Measurements from ENCODE around the gene NDUFB2. TPM values are rescaled to one million over a fixed set of nuclear protein-coding genes. Genes with fewer than 3 reads are reported as not detected.

NDUFB2 gene
- total and polyA plus RNA-seq, 3 donors from 2014 or later: 180 to 292 (median 187) TPM

- intact Hi-C loops (cut with DNase I; ENCODE audit: low total_unique reads): no loop called here
- WGBS, 2 donors: 77 to 90% methylated on average over 1 of the region's 1 CpG
- H3K4me3 ChIP-seq: no peak overlapping the region
- H3K36me3 ChIP-seq (ENCODE audit: low read depth, missing control alignments): no peaks in the 10 kb centered on the region
- DNase-seq: no peak
- TF ChIP-seq CTCF (IDR thresholded peaks at IDR 0.05): no peak
- TF ChIP-seq POLR2A (IDR thresholded peaks at IDR 0.05): no peak
- H3K27ac ChIP-seq: no peak overlapping the region
- H3K27me3 ChIP-seq: no peaks in the 10 kb centered on the region
- no peaks in the 10 kb centered on the region for H3K9me3 ChIP-seq
- H3K4me1 ChIP-seq: no peaks in the 10 kb centered on the region
Measured at GRCh38 chr7:140722254-140722653, 25.7 kb downstream of the NDUFB2 start.

- H3K27me3 ChIP-seq: no peaks in the 10 kb centered on the region
- TF ChIP-seq CTCF (IDR thresholded peaks at IDR 0.05): no peak
- no peaks in the 10 kb centered on the region for H3K9me3 ChIP-seq
- no peaks in the 10 kb centered on the region for H3K4me1 ChIP-seq
- DNase-seq: no peak
- intact Hi-C loops (cut with DNase I; ENCODE audit: low total_unique reads): no loop called here
- H3K36me3 ChIP-seq (ENCODE audit: low read depth, missing control alignments): no peaks in the 10 kb centered on the region
- WGBS, 2 donors: 88 to 94% methylated on average over 6 of the region's 6 CpGs
- H3K27ac ChIP-seq: no peak overlapping the region
- H3K4me3 ChIP-seq: no peak overlapping the region
Measured at GRCh38 chr7:140723006-140723405, 26.5 kb downstream of the NDUFB2 start.

GRCh38 chr7:140723574-140723973, 27.1 kb downstream of the NDUFB2 start:
- intact Hi-C loops (cut with DNase I; ENCODE audit: low total_unique reads): no loop called here
- no peak overlapping the region for H3K4me3 ChIP-seq
- no peak overlapping the region for H3K27ac ChIP-seq
- WGBS, 2 donors: 84 to 86% methylated on average over 3 of the region's 3 CpGs
- DNase-seq: no peak
- no peaks in the 10 kb centered on the region for H3K27me3 ChIP-seq
- H3K36me3 ChIP-seq (ENCODE audit: low read depth, missing control alignments): no peaks in the 10 kb centered on the region
- TF ChIP-seq CTCF (IDR thresholded peaks at IDR 0.05) (no peak), POLR2A (IDR thresholded peaks at IDR 0.05) (no peak)
- H3K4me1 ChIP-seq: no peaks in the 10 kb centered on the region
- H3K9me3 ChIP-seq: no peaks in the 10 kb centered on the region

GRCh38 chr7:140724706-140725105, 28.2 kb downstream of the NDUFB2 start:
- DNase-seq: no peak
- H3K27me3 ChIP-seq: no peaks in the 10 kb centered on the region
- H3K4me3 ChIP-seq: no peak overlapping the region
- H3K9me3 ChIP-seq: no peaks in the 10 kb centered on the region
- intact Hi-C loops (cut with DNase I; ENCODE audit: low total_unique reads): no loop called here
- no peak overlapping the region for H3K27ac ChIP-seq
- H3K36me3 ChIP-seq (ENCODE audit: low read depth, missing control alignments): no peaks in the 10 kb centered on the region
- TF ChIP-seq POLR2A (IDR thresholded peaks at IDR 0.05) (no peak), CTCF (IDR thresholded peaks at IDR 0.05) (no peak)
- H3K4me1 ChIP-seq: no peaks in the 10 kb centered on the region
- 100% methylated on average over 1 of the region's 1 CpG for WGBS, 2 donors

GRCh38 chr7:140726281-140726680, 29.8 kb downstream of the NDUFB2 start:
- intact Hi-C loops (cut with DNase I; ENCODE audit: low total_unique reads): no loop called here
- TF ChIP-seq POLR2A (IDR thresholded peaks at IDR 0.05) (no peak), CTCF (IDR thresholded peaks at IDR 0.05) (peak in 1 of 3 experiments; percentile 11)
- no peak for DNase-seq

More at GRCh38 chr7:140726281-140726680, 29.8 kb downstream of the NDUFB2 start:
- H3K27ac ChIP-seq: no peak overlapping the region
- WGBS, 2 donors: 46 to 47% methylated on average over 2 of the region's 2 CpGs
- no peaks in the 10 kb centered on the region for H3K9me3 ChIP-seq
- no peaks in the 10 kb centered on the region for H3K4me1 ChIP-seq
- no peaks in the 10 kb centered on the region for H3K27me3 ChIP-seq
- H3K4me3 ChIP-seq: no peak overlapping the region
- H3K36me3 ChIP-seq (ENCODE audit: low read depth, missing control alignments): no peaks in the 10 kb centered on the region

Data from testis (tissue), 3 donors.